ENCODE results near the gene WARS2. TPM values are rescaled to one million over a fixed set of nuclear protein-coding genes. Genes with fewer than 3 reads are reported as not detected.

WARS2 gene
- total RNA-seq (2022; extraction: Qiagen RNA extraction) = 4.1 to 5.7 TPM (median 5.3 TPM) in 5 replicates

GRCh38 chr1:119140177-119141019 is at the start of gene WARS2:
TSS of gene WARS2 (minus strand) at chr1:119140653. CDS start at chr1:119140644, 9 bp downstream.

GRCh38 chr1:118988186-118989005 is 152.1 kb downstream of the WARS2 start, which contains the start of gene TBX15:
TSS of gene TBX15 (minus strand) at chr1:118988343. CDS start at chr1:118987795, 548 bp downstream.

Other genes with a start within 250 kb of the WARS2 start
- gene TBX15, start 152.3 kb downstream of the WARS2 start, total RNA-seq (2022; extraction: Qiagen RNA extraction) = 0.02 to 0.08 TPM (median 0.05 TPM) in 4 of 5 replicates, not detected in the other
- not detected in 5 replicates for gene HAO2, start 228.1 kb upstream of the WARS2 start, total RNA-seq (2022; extraction: Qiagen RNA extraction)